OCI-LY1 (cell line): ENCODE measurements around the gene SLC47A1.

Source experiments
- EZH2 ChIP-seq: fragments of 200-600 bp; sonication (generic), shearing (Covaris generic); IDR thresholded peaks from 2 replicates; pipeline ENCODE4 v1.8.0; 2017; ENCODE audit warnings: borderline replicate concordance, mixed run types, mild to moderate bottlenecking, antibody characterized with exemption, low read length, moderate library complexity, mixed read lengths
- TF ChIP-seq, protein P1 (sequence below): fragments of 200-600 bp; sonication (generic), shearing (Covaris generic); IDR thresholded peaks from 2 replicates; pipeline ENCODE4 v1.5.1; 2017; ENCODE audit warnings: mild to moderate bottlenecking, antibody characterized with exemption, low read length, moderate library complexity, mixed read lengths

GRCh38 chr17:19613979-19614378, 80.3 kb downstream of the SLC47A1 start:
- TF ChIP-seq, protein P1, sequence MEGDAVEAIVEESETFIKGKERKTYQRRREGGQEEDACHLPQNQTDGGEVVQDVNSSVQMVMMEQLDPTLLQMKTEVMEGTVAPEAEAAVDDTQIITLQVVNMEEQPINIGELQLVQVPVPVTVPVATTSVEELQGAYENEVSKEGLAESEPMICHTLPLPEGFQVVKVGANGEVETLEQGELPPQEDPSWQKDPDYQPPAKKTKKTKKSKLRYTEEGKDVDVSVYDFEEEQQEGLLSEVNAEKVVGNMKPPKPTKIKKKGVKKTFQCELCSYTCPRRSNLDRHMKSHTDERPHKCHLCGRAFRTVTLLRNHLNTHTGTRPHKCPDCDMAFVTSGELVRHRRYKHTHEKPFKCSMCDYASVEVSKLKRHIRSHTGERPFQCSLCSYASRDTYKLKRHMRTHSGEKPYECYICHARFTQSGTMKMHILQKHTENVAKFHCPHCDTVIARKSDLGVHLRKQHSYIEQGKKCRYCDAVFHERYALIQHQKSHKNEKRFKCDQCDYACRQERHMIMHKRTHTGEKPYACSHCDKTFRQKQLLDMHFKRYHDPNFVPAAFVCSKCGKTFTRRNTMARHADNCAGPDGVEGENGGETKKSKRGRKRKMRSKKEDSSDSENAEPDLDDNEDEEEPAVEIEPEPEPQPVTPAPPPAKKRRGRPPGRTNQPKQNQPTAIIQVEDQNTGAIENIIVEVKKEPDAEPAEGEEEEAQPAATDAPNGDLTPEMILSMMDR = no peak
- no peak for TF ChIP-seq EZH2
